OCI-LY3 (cell line): ENCODE results near the gene PRCD.

Experiments
- CTCF ChIP-seq: fragments of 200-600, 300-600 bp; sonication (generic); IDR thresholded peaks from 2 replicates; pipeline ENCODE4 v1.5.1; 2014; ENCODE audit warnings: antibody characterized with exemption, low read length, low read depth
- EZH2phosphoT487 ChIP-seq: fragments of 200-600 bp; shearing (Covaris generic); IDR thresholded peaks from 2 replicates; pipeline ENCODE4 v1.6.1; 2018; ENCODE audit warnings: antibody characterized with exemption, mixed run types, low read depth

- no peak for TF ChIP-seq CTCF
- no peak for TF ChIP-seq EZH2phosphoT487
Measured at GRCh38 chr17:76495663-76496400, 44.0 kb upstream of the PRCD start.
